Measurements from ENCODE around the gene PRUNE2.

PRUNE2 gene

DNA sequence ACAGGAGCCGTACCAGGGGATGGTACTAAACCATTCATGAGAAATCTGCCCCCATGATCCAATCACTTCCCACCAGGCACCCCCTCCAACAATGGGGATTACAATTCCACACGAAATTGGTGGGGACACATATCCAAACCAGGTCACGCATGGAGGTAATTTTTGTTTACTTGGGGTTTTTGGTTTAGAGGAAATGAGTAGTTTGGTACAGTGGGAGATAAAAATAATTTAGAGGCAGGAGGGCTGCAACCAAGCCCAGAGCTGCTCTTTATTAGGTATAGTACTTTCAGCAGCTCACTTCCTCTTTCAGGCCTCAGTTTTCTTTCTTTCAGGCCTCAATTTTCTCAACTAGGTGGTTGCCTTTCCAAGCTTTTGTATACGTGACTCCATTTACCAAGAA, 23.2 kb downstream of the PRUNE2 start:
- DNase-seq (ENCODE audit: extremely low spot score) = no peak
- POLR2A ChIA-PET = no interaction called here

DNA sequence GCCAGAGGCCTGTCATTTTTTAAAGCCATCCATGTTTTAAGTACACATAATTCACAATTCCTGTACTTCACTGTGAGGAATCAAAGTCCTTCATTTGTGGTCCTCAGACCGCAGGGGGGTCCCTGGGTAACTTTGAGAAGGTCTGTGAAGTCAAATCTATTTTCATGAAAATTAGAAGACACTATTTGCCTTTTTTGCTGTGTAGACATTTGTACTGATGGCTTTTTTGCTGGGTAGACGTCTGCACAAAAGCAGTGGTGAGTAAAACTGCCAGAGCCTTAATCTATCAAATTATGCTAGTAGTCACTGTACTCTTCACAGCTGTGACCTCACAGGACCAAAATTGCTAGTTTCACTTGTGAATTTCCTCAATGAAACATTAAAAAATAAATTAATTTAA, 25.7 kb downstream of the PRUNE2 start:
- CTCF ChIA-PET = no interaction called here
- TF ChIP-seq ARNT (IDR thresholded peaks at IDR 0.05) = no peak
- TF ChIP-seq, protein P1, sequence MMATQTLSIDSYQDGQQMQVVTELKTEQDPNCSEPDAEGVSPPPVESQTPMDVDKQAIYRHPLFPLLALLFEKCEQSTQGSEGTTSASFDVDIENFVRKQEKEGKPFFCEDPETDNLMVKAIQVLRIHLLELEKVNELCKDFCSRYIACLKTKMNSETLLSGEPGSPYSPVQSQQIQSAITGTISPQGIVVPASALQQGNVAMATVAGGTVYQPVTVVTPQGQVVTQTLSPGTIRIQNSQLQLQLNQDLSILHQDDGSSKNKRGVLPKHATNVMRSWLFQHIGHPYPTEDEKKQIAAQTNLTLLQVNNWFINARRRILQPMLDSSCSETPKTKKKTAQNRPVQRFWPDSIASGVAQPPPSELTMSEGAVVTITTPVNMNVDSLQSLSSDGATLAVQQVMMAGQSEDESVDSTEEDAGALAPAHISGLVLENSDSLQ (IDR thresholded peaks at IDR 0.05) = no peak
- no peak for TF ChIP-seq ELF4 (IDR thresholded peaks at IDR 0.05)
- no peak for TF ChIP-seq NFRKB (IDR thresholded peaks at IDR 0.05)
- POLR2A ChIA-PET = no interaction called here
- DNase-seq (ENCODE audit: extremely low spot score) = no peak

More for the DNA sequence above, 23.2 kb downstream of the PRUNE2 start:
- no peak for TF ChIP-seq LEF1 (IDR thresholded peaks at IDR 0.05; ENCODE audit: borderline replicate concordance)
- no peak for TF ChIP-seq ZNF384 (IDR thresholded peaks at IDR 0.05)
- no peak for TF ChIP-seq SUZ12 (IDR thresholded peaks at IDR 0.05)
- no peak for TF ChIP-seq TARDBP (IDR thresholded peaks at IDR 0.05)
- no peak for TF ChIP-seq NFRKB (IDR thresholded peaks at IDR 0.05)
- no peak for TF ChIP-seq BHLHE40 (IDR thresholded peaks at IDR 0.05; ENCODE audit: borderline replicate concordance)
- no peak for TF ChIP-seq CTBP1 (IDR thresholded peaks at IDR 0.05; ENCODE audit: borderline replicate concordance)
- TF ChIP-seq FOXM1 (IDR thresholded peaks at IDR 0.05; ENCODE audit: borderline replicate concordance) = no peak
- no peak for TF ChIP-seq L3MBTL2 (conservative IDR thresholded peaks at IDR 0.05)
- TF ChIP-seq FOXK2 (IDR thresholded peaks at IDR 0.05) = no peak
- TF ChIP-seq, protein P1 (IDR thresholded peaks at IDR 0.05) = no peak
- TF ChIP-seq HDGF (IDR thresholded peaks at IDR 0.05; ENCODE audit: borderline replicate concordance) = no peak
- TF ChIP-seq SP1 (IDR thresholded peaks at IDR 0.05) = no peak
- no peak for TF ChIP-seq ELF4 (IDR thresholded peaks at IDR 0.05)
- TF ChIP-seq FOXA1 (IDR thresholded peaks at IDR 0.05) = no peak
- TF ChIP-seq ARNT (IDR thresholded peaks at IDR 0.05) = no peak
- CTCF ChIA-PET = no interaction called here

DNA sequence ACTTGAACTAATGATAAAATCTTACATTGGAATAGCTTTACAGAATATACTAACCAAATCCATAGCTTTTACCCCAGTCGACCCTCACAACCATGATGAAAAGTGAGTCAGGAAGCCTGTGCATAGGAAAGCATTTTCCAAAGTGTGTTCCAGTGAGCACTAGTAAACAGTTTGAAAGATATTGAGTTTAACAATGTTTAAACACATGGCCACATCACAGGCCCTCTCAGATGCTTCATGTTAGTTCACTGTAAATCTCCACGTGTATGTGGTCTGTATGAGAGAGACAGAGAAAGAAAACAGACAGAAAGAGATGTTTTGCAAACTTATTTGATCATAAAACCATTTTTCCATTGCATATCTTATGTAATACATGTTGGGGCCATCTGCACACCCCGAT, 27.0 kb downstream of the PRUNE2 start:
- no peak for DNase-seq (ENCODE audit: extremely low spot score)
- POLR2A ChIA-PET = no interaction called here
- TF ChIP-seq BHLHE40 (IDR thresholded peaks at IDR 0.05; ENCODE audit: borderline replicate concordance) = no peak
- no peak for TF ChIP-seq L3MBTL2 (conservative IDR thresholded peaks at IDR 0.05)
- no peak for TF ChIP-seq FOXM1 (IDR thresholded peaks at IDR 0.05; ENCODE audit: borderline replicate concordance)
- no peak for TF ChIP-seq HDGF (IDR thresholded peaks at IDR 0.05; ENCODE audit: borderline replicate concordance)
- TF ChIP-seq ZNF384 (IDR thresholded peaks at IDR 0.05) = no peak
- TF ChIP-seq NFRKB (IDR thresholded peaks at IDR 0.05) = no peak
- TF ChIP-seq LEF1 (IDR thresholded peaks at IDR 0.05; ENCODE audit: borderline replicate concordance) = no peak
- CTCF ChIA-PET = no interaction called here

DNA sequence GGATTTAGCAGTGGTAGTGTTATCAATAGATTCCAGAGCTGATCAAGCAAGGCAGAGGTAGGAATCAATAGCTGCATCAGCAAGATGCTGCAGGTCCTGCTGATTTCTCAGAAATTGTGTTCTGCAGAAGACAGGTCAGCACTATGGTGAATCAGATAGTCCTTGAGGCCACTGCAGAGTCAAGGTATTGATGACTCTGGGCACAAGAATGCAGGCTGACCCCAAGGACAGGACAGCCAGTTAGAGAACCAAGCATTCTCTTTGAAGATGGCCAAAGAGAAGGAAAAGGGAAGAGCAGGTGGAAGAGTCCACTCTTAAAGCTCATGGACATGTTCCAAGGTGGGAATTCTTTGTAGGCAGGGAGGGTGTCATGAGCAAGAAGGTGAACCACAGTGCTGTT, 28.0 kb downstream of the PRUNE2 start:
- DNase-seq (ENCODE audit: extremely low spot score) = no peak
- ChIA-PET CTCF (no interaction called here), POLR2A (no interaction called here)
- TF ChIP-seq HDGF (IDR thresholded peaks at IDR 0.05; ENCODE audit: borderline replicate concordance) = no peak
- TF ChIP-seq ARNT (IDR thresholded peaks at IDR 0.05) = no peak
- no peak for TF ChIP-seq ZNF384 (IDR thresholded peaks at IDR 0.05)
- TF ChIP-seq ELF4 (IDR thresholded peaks at IDR 0.05) = no peak
- no peak for TF ChIP-seq FOXK2 (IDR thresholded peaks at IDR 0.05)
- TF ChIP-seq SP1 (IDR thresholded peaks at IDR 0.05) = no peak
- TF ChIP-seq NFRKB (IDR thresholded peaks at IDR 0.05) = no peak
- TF ChIP-seq L3MBTL2 (conservative IDR thresholded peaks at IDR 0.05) = no peak
- no peak for TF ChIP-seq BHLHE40 (IDR thresholded peaks at IDR 0.05; ENCODE audit: borderline replicate concordance)
- TF ChIP-seq, protein P1 (IDR thresholded peaks at IDR 0.05) = no peak
- TF ChIP-seq FOXM1 (IDR thresholded peaks at IDR 0.05; ENCODE audit: borderline replicate concordance) = no peak
- TF ChIP-seq FOXA1 (IDR thresholded peaks at IDR 0.05) = no peak
- no peak for TF ChIP-seq CTBP1 (IDR thresholded peaks at IDR 0.05; ENCODE audit: borderline replicate concordance)
- TF ChIP-seq TARDBP (IDR thresholded peaks at IDR 0.05) = no peak
- no peak for TF ChIP-seq SUZ12 (IDR thresholded peaks at IDR 0.05)
- TF ChIP-seq LEF1 (IDR thresholded peaks at IDR 0.05; ENCODE audit: borderline replicate concordance) = no peak

DNA sequence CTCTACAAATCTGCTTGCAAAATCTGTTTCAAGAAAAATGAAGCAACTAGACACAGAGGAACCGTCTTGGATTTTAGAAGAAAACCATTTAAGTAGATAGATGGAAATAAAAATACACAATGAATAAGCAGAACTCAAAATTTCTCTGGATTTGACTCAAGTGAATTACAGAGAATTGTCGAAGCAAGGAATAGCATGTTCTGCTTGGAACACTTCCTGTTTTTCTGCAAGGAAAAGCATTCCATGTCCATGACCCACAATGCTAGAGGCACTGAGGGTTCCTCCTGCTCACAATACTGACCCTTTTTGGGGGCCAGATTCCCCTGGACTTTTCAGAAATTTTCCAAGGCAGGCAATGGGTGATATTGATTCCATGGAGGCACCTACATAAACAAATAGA, 29.8 kb downstream of the PRUNE2 start:
- TF ChIP-seq, protein P1 (IDR thresholded peaks at IDR 0.05) = no peak
- no peak for TF ChIP-seq SUZ12 (IDR thresholded peaks at IDR 0.05)
- TF ChIP-seq ARNT (IDR thresholded peaks at IDR 0.05) = no peak
- TF ChIP-seq CTBP1 (IDR thresholded peaks at IDR 0.05; ENCODE audit: borderline replicate concordance) = no peak
- TF ChIP-seq NFRKB (IDR thresholded peaks at IDR 0.05) = no peak
- no peak for TF ChIP-seq FOXK2 (IDR thresholded peaks at IDR 0.05)
- no peak for TF ChIP-seq ELF4 (IDR thresholded peaks at IDR 0.05)
- no peak for TF ChIP-seq BHLHE40 (IDR thresholded peaks at IDR 0.05; ENCODE audit: borderline replicate concordance)
- no peak for TF ChIP-seq FOXA1 (IDR thresholded peaks at IDR 0.05)
- no peak for TF ChIP-seq L3MBTL2 (conservative IDR thresholded peaks at IDR 0.05)
- TF ChIP-seq LEF1 (IDR thresholded peaks at IDR 0.05; ENCODE audit: borderline replicate concordance) = no peak
- TF ChIP-seq TARDBP (IDR thresholded peaks at IDR 0.05) = no peak
- TF ChIP-seq ZNF384 (IDR thresholded peaks at IDR 0.05) = no peak
- no peak for TF ChIP-seq HDGF (IDR thresholded peaks at IDR 0.05; ENCODE audit: borderline replicate concordance)
- no peak for TF ChIP-seq FOXM1 (IDR thresholded peaks at IDR 0.05; ENCODE audit: borderline replicate concordance)
- TF ChIP-seq SP1 (IDR thresholded peaks at IDR 0.05) = no peak
- CTCF ChIA-PET = no interaction called here
- no peak for DNase-seq (ENCODE audit: extremely low spot score)
- POLR2A ChIA-PET = no interaction called here

DNA sequence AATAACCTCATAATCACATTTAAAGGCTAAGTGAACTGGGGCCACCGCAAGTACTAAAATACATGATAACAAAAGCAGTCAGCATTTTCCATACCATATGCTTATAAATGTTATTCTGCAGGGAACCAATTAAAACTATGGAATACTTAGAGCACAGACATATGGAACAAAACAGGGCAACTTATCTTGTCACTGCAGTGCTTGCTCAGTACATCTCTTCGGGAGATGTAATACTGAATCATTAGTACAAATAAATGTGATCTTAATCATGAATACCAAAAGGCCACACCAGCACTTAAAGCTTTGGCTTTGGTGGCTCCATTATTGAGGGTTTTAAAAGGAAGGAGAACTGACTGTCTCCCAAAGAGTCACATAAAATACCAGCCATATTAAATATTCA, 32.1 kb downstream of the PRUNE2 start:
- POLR2A ChIA-PET = no interaction called here
- no peak for TF ChIP-seq FOXK2 (IDR thresholded peaks at IDR 0.05)
- TF ChIP-seq SP1 (IDR thresholded peaks at IDR 0.05) = no peak
- TF ChIP-seq BHLHE40 (IDR thresholded peaks at IDR 0.05; ENCODE audit: borderline replicate concordance) = no peak
- TF ChIP-seq CTBP1 (IDR thresholded peaks at IDR 0.05; ENCODE audit: borderline replicate concordance) = no peak
- TF ChIP-seq LEF1 (IDR thresholded peaks at IDR 0.05; ENCODE audit: borderline replicate concordance) = no peak
- no peak for TF ChIP-seq TARDBP (IDR thresholded peaks at IDR 0.05)
- no peak for TF ChIP-seq SUZ12 (IDR thresholded peaks at IDR 0.05)
- TF ChIP-seq FOXA1 (IDR thresholded peaks at IDR 0.05) = no peak
- TF ChIP-seq ZNF384 (IDR thresholded peaks at IDR 0.05) = no peak
- no peak for TF ChIP-seq ELF4 (IDR thresholded peaks at IDR 0.05)
- no peak for TF ChIP-seq L3MBTL2 (conservative IDR thresholded peaks at IDR 0.05)
- CTCF ChIA-PET = no interaction called here
- DNase-seq (ENCODE audit: extremely low spot score) = no peak

Data from HEK293T (cell line).